ENCODE results near the gene TBRG4. TPM values are rescaled to one million over a fixed set of nuclear protein-coding genes. Genes with fewer than 3 reads are reported as not detected.
"Not testable (repeated sequence)": the region's sequence is repeated elsewhere in the genome, so short reads cannot be mapped to it uniquely, and the experiment has no call there.

Gene TBRG4
- total RNA-seq, 1 donor from 2014 or later, result 58.0 TPM

- DNase-seq (ENCODE audit: low spot score), result no peak
Measured at GRCh38 chr7:45117582-45117981, 6.1 kb upstream of the TBRG4 start.

GRCh38 chr7:45116048-45116447 is 4.6 kb upstream of the TBRG4 start:
- no peak for DNase-seq (ENCODE audit: low spot score)

GRCh38 chr7:45114926-45115325 is 3.4 kb upstream of the TBRG4 start:
- DNase-seq (ENCODE audit: low spot score), result no peak

GRCh38 chr7:45114257-45114656 is 2.8 kb upstream of the TBRG4 start:
- DNase-seq (ENCODE audit: low spot score), result not testable (repeated sequence)

- no peak for DNase-seq (ENCODE audit: low spot score)
Measured at GRCh38 chr7:45112648-45113047, 1.2 kb upstream of the TBRG4 start.

GRCh38 chr7:45108863-45109262 is 2.6 kb downstream of the TBRG4 start:
- no peak for DNase-seq (ENCODE audit: low spot score)

GRCh38 chr7:45107356-45107755 is 4.1 kb downstream of the TBRG4 start:
- no peak for DNase-seq (ENCODE audit: low spot score)

- DNase-seq (ENCODE audit: low spot score), result no peak
Measured at GRCh38 chr7:45106820-45107219, 4.7 kb downstream of the TBRG4 start.

GRCh38 chr7:45105588-45106188 is 5.8 kb downstream of the TBRG4 start:
- DNase-seq (ENCODE audit: low spot score), result no peak

GRCh38 chr7:45104844-45105587 is 6.5 kb downstream of the TBRG4 start:
- DNase-seq (ENCODE audit: low spot score), result no peak

GRCh38 chr7:45103958-45104843 is 7.3 kb downstream of the TBRG4 start:
- no peak for DNase-seq (ENCODE audit: low spot score)

GRCh38 chr7:45102785-45103712 is 8.4 kb downstream of the TBRG4 start:
- DNase-seq (ENCODE audit: low spot score), result no peak

- no peak for DNase-seq (ENCODE audit: low spot score)
Measured at GRCh38 chr7:45101748-45102147, 9.7 kb downstream of the TBRG4 start.

- DNase-seq (ENCODE audit: low spot score), result no peak
Measured at GRCh38 chr7:45100761-45101480, 10.6 kb downstream of the TBRG4 start.

- DNase-seq (ENCODE audit: low spot score), result no peak
Measured at GRCh38 chr7:45099891-45100760, 11.4 kb downstream of the TBRG4 start.

GRCh38 chr7:45098983-45099839 is 12.3 kb downstream of the TBRG4 start:
- no peak for DNase-seq (ENCODE audit: low spot score)

- DNase-seq (ENCODE audit: low spot score), result no peak
Measured at GRCh38 chr7:45092931-45093235, 18.6 kb downstream of the TBRG4 start.

GRCh38 chr7:45092100-45092930 is 19.2 kb downstream of the TBRG4 start:
- no peak for DNase-seq (ENCODE audit: low spot score)

Measured in mucosa of gallbladder (tissue), 1 donor.